SK-N-MC (cell line): ENCODE data around the gene CDH4.

Source experiments
- EZH2 ChIP-seq: fragments of 200-600 bp; sonication (generic); IDR thresholded peaks from one replicate; pipeline ENCODE4 v1.6.1; 2017; ENCODE audit warnings: antibody characterized with exemption
- POLR2AphosphoS5 ChIP-seq: IDR thresholded peaks from 2 replicates; pipeline ENCODE4 v1.6.1; 2012; ENCODE audit warnings: mild to moderate bottlenecking, low read depth, low read length, borderline replicate concordance

DNA sequence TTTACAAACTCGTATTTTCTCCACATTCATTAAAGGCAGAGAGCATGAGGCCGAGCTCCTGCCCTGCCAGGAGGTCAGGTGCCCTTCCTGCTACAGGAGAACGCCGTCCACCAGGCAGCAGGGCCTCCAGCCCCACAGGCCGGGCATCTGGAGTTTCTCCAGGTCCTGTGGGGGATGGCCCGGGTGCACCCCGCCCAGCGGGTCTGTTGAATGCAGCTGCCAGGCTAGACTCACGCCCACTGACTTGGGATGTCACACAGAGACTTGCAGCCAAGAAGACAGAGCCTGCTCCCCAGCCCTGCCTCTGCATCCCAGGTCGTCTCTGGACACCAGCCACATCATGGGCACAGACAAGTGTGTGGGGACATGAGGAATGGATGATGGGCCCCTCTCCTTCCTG, 376.4 kb downstream of the CDH4 start:
- TF ChIP-seq EZH2 = no peak
- TF ChIP-seq POLR2AphosphoS5 = no peak
